SK-N-SH (cell line): Measurements from ENCODE around the gene PAN3. TPM values are rescaled to one million over a fixed set of nuclear protein-coding genes. Genes with fewer than 3 reads are reported as not detected.

Experiments used
- CTCF ChIA-PET: fragments of 300-600, 350-600 bp; formaldehyde crosslinking; extraction: SDS; loops from one replicate; lab custom pipeline; 2021; lab: Yijun Ruan, JAX
- POLR2A ChIA-PET: fragments of 350-600 bp; sonication (Branson Sonifier 250); formaldehyde crosslinking; extraction: SDS; loops from one replicate; lab custom pipeline; 2020; ENCODE audit warnings: antibody characterized with exemption, inconsistent platforms; lab: Yijun Ruan, JAX
- DNase-seq: peaks from one replicate; pipeline ENCODE4 v3.0.0; 2012
- H2AFZ ChIP-seq: fragments of 200-600 bp; sonication (generic); 2 replicates; pipeline ENCODE4 v1.8.1; 2016; ENCODE audit warnings: antibody characterized with exemption, mild to moderate bottlenecking, low read depth
- H3F3A ChIP-seq: fragments of 200-600 bp; sonication (generic); replicated peaks from 2 replicates; pipeline ENCODE3; 2016; ENCODE audit warnings: antibody characterized with exemption, mild to moderate bottlenecking; ENCODE audit not compliant: insufficient read depth
- H3K27ac ChIP-seq, 2 experiments: fragments of 200-500 bp in 1 of 2; fragments of 200-600 bp in 1 of 2; sonication (Bioruptor generic) in 1 of 2; sonication (generic), shearing (Covaris generic) in 1 of 2; 2 replicates each; pipeline versions ENCODE4 v1.5.1 to v1.6.1; 2014 to 2016; ENCODE audit warnings: low read depth in 2 of 2, inconsistent platforms in 1 of 2, low read length in 1 of 2, mild to moderate bottlenecking in 1 of 2, mixed read lengths in 1 of 2
- H3K27me3 ChIP-seq: fragments of 200-600 bp; sonication (generic), shearing (Covaris generic); 2 replicates; pipeline ENCODE4 v1.6.1; 2016; ENCODE audit warnings: mixed run types; ENCODE audit not compliant: insufficient read depth
- H3K36me3 ChIP-seq, 2 experiments: fragments of 200-500 bp in 1 of 2; fragments of 200-600 bp in 1 of 2; sonication (Bioruptor generic) in 1 of 2; sonication (generic) in 1 of 2; replicated peaks in 1 of 2; 2 replicates each; pipeline versions ENCODE3 to v1.5.1; 2014 to 2016; ENCODE audit warnings: low read length in 1 of 2, mild to moderate bottlenecking in 1 of 2; ENCODE audit not compliant: insufficient read depth in 2 of 2, control insufficient read depth in 1 of 2
- H3K4me1 ChIP-seq, 2 experiments: fragments of 200-500 bp in 1 of 2; fragments of 200-600 bp in 1 of 2; sonication (Bioruptor generic) in 1 of 2; sonication (generic), shearing (Covaris generic) in 1 of 2; 2 replicates each; pipeline versions ENCODE4 v1.5.1 to v1.6.1; 2014 to 2016; ENCODE audit warnings: low read depth in 1 of 2, low read length in 1 of 2, mixed run types in 1 of 2; ENCODE audit not compliant: insufficient read depth in 2 of 2, control insufficient read depth in 1 of 2
- H3K4me2 ChIP-seq: fragments of 200-600 bp; sonication (generic), shearing (Covaris generic); 2 replicates; pipeline ENCODE4 v1.6.1; 2017; ENCODE audit warnings: mixed run types
- H3K4me3 ChIP-seq, 2 experiments: fragments of 200-500 bp in 1 of 2; fragments of 200-600 bp in 1 of 2; sonication (Bioruptor generic) in 1 of 2; sonication (generic), shearing (Covaris generic) in 1 of 2; 2 replicates each; pipeline versions ENCODE4 v1.5.1 to v1.8.1; 2014 to 2016; ENCODE audit warnings: low read depth in 2 of 2, inconsistent platforms in 1 of 2, low read length in 1 of 2, mild to moderate bottlenecking in 1 of 2, mixed read lengths in 1 of 2, moderate library complexity in 1 of 2
- H3K79me2 ChIP-seq: fragments of 200-600 bp; sonication (generic); 2 replicates; pipeline ENCODE4 v1.8.1; 2017; ENCODE audit warnings: mild to moderate bottlenecking; ENCODE audit not compliant: insufficient read depth
- H3K9ac ChIP-seq: fragments of 200-600 bp; sonication (generic); 2 replicates; pipeline ENCODE4 v1.6.1; 2017; ENCODE audit warnings: mixed run types
- H3K9me2 ChIP-seq: fragments of 200-600 bp; sonication (generic); 2 replicates; pipeline ENCODE4 v1.6.1; 2017; ENCODE audit warnings: mixed run types
- H3K9me3 ChIP-seq: fragments of 200-600 bp; sonication (generic); 2 replicates; pipeline ENCODE4 v1.6.1; 2017; ENCODE audit warnings: mixed run types, mild to moderate bottlenecking, moderate library complexity
- H4K20me1 ChIP-seq: fragments of 200-600 bp; sonication (generic); 2 replicates; pipeline ENCODE4 v1.6.1; 2017; ENCODE audit warnings: mild to moderate bottlenecking, mixed run types; ENCODE audit not compliant: insufficient read depth
- CHD2 ChIP-seq: fragments of 150-350 bp; IDR thresholded peaks from 2 replicates; pipeline ENCODE4 v1.6.1; 2018; ENCODE audit warnings: low read length; ENCODE audit not compliant: partially characterized antibody
- ELF1 ChIP-seq: IDR thresholded peaks from 2 replicates; pipeline ENCODE4 v1.4.0; 2012
- FOXJ3 ChIP-seq: sonication (generic); formaldehyde crosslinking; IDR thresholded peaks from 2 replicates; pipeline ENCODE4 v1.5.1; 2020; ENCODE audit warnings: mild to moderate bottlenecking, missing genetic modification reagents
- FOXM1 ChIP-seq: IDR thresholded peaks from 2 replicates; pipeline ENCODE4 v1.4.0; 2012; ENCODE audit warnings: low read depth, mild to moderate bottlenecking
- IRF3 ChIP-seq: fragments of 150-350 bp; IDR thresholded peaks from 2 replicates; pipeline ENCODE4 v1.6.1; 2016; ENCODE audit warnings: mild to moderate bottlenecking, low read depth, low read length
- NRF1 ChIP-seq: IDR thresholded peaks from 2 replicates; pipeline ENCODE4 v1.6.1; 2012; ENCODE audit warnings: low read depth, mild to moderate bottlenecking, low read length
- RXRA ChIP-seq: IDR thresholded peaks from 2 replicates; pipeline ENCODE4 v1.4.0; 2012; ENCODE audit warnings: low read depth, mild to moderate bottlenecking, borderline replicate concordance
- SMC3 ChIP-seq: IDR thresholded peaks from 2 replicates; pipeline ENCODE4 v1.6.1; 2012; ENCODE audit warnings: low read depth, low read length, improper control_type of control experiment
- TAF1 ChIP-seq: IDR thresholded peaks from 2 replicates; pipeline ENCODE4 v1.6.1; 2012; ENCODE audit warnings: low read depth, mild to moderate bottlenecking, low read length, moderate library complexity, borderline replicate concordance
- TCF12 ChIP-seq: IDR thresholded peaks from 2 replicates; pipeline ENCODE4 v1.4.0; 2012
- WGBS: methylation state at CpG from one replicate; pipeline ENCODE4 v1.1.6; 2017; ENCODE audit warnings: low lambda C conversion rate; 5-methylcytosine and 5-hydroxymethylcytosine counted together
- polyA plus RNA-seq, 3 experiments: library from polyadenylated mRNA; depleted of rRNA; stranded (reverse); fragments of >200 nt; gene quantifications; 2 replicates each; pipeline ENCODE4 v1.2.3, GENCODE V29; 2012
- TF ChIP-seq, protein P1 (sequence below): IDR thresholded peaks from 2 replicates; pipeline ENCODE4 v1.4.0; 2012; ENCODE audit warnings: low read depth
- TF ChIP-seq, protein P2 (sequence below): IDR thresholded peaks from 2 replicates; pipeline ENCODE4; 2012
- TF ChIP-seq, protein P3 (sequence below): IDR thresholded peaks from 2 replicates; pipeline ENCODE4 v1.6.1; 2012; ENCODE audit warnings: mild to moderate bottlenecking, low read depth, low read length, moderate library complexity
- TF ChIP-seq, protein P4 (sequence below): IDR thresholded peaks from 2 replicates; pipeline ENCODE4 v1.4.0; 2012; ENCODE audit warnings: low read depth, borderline replicate concordance

The PAN3 gene
- polyA plus RNA-seq, 1 of the 3 experiments (the other 2 are of a cell fraction): 6.4 TPM

GRCh38 chr13:28329395-28330158, 191.2 kb downstream of the PAN3 start (continued):
- TF ChIP-seq, protein P1, sequence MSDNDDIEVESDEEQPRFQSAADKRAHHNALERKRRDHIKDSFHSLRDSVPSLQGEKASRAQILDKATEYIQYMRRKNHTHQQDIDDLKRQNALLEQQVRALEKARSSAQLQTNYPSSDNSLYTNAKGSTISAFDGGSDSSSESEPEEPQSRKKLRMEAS: no peak
- TF ChIP-seq TAF1 (no peak), CHD2 (no peak), FOXM1 (no peak), NRF1 (no peak), FOXJ3 (CRISPR knock-in tag) (no peak), ELF1 (no peak), SMC3 (no peak), RXRA (no peak)
- TF ChIP-seq, all 33 proteins: peak for 4

DNA sequence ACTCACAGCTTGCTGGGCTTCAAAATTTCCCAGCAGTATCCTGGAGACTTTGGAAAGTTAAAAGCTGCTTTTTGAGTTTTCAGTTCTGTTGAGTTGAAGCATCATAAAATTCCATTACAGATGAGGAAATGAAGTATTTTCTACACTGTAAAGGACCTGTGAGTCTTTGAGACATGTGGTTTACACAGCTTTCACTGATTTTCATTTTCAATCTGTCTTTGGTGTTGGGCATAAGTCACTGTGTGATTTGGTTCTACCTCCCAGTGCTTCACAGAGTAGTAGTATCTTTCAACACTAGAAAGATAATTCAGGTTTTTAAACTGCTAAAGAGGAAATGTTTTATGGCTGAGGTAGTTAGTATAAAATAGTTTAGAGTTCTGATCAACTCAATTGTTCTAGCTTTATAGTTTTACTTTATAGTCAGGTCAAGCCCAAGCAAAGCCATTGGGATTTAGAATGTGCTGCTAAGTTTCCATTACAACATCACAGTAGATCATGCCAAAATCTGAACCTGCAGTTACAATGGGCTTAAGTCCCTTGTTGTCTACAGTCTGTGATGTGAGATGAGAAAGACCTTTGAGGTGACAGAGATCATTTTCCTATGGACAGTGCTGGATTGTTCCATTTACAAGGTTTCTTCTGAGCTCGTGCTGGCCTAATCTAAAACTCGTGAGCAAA, 195.0 kb downstream of the PAN3 start:
- CTCF ChIA-PET: interaction anchor here (2.9 kb wide), 1 partner anchor 9 kb away, joined by 12 read pairs; no protein-coding TSS in a partner anchor
- no peak overlapping the region for H3K9ac ChIP-seq
- H3K27me3 ChIP-seq: no peaks in the 10 kb centered on the region
- no peak overlapping the region for H3K4me3 ChIP-seq
- DNase-seq: no peak
- no peak overlapping the region for H3K4me2 ChIP-seq
- H3K36me3 ChIP-seq: no peaks in the 10 kb centered on the region
- TF ChIP-seq, protein P2, sequence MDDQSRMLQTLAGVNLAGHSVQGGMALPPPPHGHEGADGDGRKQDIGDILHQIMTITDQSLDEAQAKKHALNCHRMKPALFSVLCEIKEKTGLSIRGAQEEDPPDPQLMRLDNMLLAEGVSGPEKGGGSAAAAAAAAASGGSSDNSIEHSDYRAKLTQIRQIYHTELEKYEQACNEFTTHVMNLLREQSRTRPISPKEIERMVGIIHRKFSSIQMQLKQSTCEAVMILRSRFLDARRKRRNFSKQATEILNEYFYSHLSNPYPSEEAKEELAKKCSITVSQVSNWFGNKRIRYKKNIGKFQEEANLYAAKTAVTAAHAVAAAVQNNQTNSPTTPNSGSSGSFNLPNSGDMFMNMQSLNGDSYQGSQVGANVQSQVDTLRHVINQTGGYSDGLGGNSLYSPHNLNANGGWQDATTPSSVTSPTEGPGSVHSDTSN: no peak
- TF ChIP-seq NRF1 (no peak), RXRA (no peak), FOXJ3 (CRISPR knock-in tag) (no peak), TCF12 (no peak), IRF3 (no peak)
- TF ChIP-seq, protein P3, sequence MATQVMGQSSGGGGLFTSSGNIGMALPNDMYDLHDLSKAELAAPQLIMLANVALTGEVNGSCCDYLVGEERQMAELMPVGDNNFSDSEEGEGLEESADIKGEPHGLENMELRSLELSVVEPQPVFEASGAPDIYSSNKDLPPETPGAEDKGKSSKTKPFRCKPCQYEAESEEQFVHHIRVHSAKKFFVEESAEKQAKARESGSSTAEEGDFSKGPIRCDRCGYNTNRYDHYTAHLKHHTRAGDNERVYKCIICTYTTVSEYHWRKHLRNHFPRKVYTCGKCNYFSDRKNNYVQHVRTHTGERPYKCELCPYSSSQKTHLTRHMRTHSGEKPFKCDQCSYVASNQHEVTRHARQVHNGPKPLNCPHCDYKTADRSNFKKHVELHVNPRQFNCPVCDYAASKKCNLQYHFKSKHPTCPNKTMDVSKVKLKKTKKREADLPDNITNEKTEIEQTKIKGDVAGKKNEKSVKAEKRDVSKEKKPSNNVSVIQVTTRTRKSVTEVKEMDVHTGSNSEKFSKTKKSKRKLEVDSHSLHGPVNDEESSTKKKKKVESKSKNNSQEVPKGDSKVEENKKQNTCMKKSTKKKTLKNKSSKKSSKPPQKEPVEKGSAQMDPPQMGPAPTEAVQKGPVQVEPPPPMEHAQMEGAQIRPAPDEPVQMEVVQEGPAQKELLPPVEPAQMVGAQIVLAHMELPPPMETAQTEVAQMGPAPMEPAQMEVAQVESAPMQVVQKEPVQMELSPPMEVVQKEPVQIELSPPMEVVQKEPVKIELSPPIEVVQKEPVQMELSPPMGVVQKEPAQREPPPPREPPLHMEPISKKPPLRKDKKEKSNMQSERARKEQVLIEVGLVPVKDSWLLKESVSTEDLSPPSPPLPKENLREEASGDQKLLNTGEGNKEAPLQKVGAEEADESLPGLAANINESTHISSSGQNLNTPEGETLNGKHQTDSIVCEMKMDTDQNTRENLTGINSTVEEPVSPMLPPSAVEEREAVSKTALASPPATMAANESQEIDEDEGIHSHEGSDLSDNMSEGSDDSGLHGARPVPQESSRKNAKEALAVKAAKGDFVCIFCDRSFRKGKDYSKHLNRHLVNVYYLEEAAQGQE: no peak
- TF ChIP-seq, protein P1: no peak
- TF ChIP-seq, protein P4, sequence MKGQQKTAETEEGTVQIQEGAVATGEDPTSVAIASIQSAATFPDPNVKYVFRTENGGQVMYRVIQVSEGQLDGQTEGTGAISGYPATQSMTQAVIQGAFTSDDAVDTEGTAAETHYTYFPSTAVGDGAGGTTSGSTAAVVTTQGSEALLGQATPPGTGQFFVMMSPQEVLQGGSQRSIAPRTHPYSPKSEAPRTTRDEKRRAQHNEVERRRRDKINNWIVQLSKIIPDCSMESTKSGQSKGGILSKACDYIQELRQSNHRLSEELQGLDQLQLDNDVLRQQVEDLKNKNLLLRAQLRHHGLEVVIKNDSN: no peak
- POLR2A ChIA-PET: no interaction called here
- no peak overlapping the region for H2AFZ ChIP-seq
- 73% methylated on average over 2 of the region's 2 CpGs for WGBS
- H3K4me1 ChIP-seq: peaks cover 3 to 13% of the 10 kb centered on the region in 2 experiments; a peak in 2 of 4 replicates
- H3K9me3 ChIP-seq: no peaks in the 10 kb centered on the region
- H3F3A ChIP-seq: no peaks in the 10 kb centered on the region
- H3K79me2 ChIP-seq: no peaks in the 10 kb centered on the region
- no peak overlapping the region for H3K27ac ChIP-seq
- H3K9me2 ChIP-seq: no peaks in the 10 kb centered on the region
- H4K20me1 ChIP-seq: no peaks in the 10 kb centered on the region
